HG02759 (cell line): ENCODE measurements around the gene WBP1L.

Source experiments
- ATAC-seq: cut with Tn5 transposase; IDR thresholded peaks from one replicate; pipeline ENCODE4 v1.9.1; 2021; ENCODE audit warnings: mild to moderate bottlenecking, moderate library complexity; ENCODE audit not compliant: unreplicated experiment

The WBP1L gene

DNA sequence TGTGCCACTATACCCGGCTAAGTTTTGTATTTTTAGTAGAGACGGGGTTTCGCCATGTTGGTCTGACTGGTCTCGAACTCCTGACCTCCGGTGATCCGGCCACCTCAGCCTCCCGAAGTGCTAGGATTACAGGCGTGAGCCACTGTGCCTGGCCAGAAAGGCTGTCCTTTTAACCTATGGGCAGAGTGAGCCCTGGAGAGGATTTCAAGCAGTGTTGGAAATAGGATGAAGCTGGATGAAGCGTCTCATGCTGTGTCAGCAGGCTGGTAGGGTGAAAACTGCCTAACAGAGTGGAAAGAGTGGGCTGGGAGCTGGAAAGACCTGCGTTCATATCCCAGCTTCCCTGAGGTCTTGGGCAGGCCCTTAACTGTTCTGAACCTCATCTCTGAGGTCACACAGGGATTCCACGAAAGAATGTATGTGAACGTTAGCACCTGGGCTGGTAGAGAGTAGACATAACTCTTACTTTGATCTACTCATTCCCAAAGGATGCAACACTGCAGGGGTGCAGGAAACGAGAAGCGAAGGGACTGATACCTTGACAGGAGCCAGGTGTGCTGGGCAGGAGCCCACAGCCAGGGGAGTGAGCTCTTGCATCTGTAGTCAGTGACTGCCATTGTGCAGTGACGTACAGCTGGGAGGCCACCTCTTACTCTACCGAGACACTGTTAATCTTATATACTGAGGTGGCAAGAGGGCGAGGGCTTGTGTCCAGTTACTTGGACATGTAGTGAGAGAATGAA is 34.1 kb downstream of the WBP1L start:
- ATAC-seq, result no peak

- no peak for ATAC-seq
These were observed 35.0 kb downstream of the WBP1L start for GRCh38 chr10:102778781-102779180.

DNA sequence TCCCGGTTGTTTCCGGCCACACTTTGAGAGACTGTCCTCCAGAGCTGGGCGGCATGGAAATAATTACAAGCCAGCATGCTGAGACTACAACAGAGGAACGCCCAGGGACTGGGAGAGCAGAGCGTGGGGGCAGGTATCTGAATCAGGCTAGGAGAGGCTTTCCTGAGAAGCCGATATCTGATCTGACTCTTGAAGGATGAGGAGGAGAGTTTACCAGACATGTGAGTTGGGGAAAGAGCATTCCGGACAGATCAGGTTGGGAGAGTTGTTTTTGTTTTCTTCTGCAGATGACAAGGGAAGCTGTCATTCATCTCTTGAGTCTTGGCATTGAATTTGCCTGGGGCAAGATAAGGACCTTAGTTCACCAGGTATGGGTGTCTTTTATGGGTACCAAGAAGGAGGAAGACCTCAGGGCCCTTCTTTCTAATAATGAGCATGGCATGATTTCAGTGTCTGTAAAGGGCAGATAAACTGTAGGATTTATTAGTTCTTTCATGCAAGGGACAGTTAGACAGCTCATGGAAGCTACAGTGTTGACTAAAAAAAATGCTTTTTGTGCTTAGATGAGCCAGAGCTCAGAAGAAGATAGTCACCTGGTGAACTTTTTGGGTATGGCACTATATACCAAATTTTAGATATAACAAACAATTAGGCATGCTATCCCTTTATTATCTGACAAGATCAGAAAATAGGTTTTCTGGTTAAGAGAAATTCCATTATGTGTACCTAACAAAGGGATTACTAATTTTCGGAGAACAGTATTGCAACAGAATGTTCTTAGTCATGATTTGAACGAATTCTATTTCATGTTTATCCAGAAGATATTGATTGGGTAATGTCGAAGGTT is 36.2 kb downstream of the WBP1L start:
- no peak for ATAC-seq

- ATAC-seq, result no peak
These were observed 36.7 kb downstream of the WBP1L start for GRCh38 chr10:102780527-102780808.

DNA sequence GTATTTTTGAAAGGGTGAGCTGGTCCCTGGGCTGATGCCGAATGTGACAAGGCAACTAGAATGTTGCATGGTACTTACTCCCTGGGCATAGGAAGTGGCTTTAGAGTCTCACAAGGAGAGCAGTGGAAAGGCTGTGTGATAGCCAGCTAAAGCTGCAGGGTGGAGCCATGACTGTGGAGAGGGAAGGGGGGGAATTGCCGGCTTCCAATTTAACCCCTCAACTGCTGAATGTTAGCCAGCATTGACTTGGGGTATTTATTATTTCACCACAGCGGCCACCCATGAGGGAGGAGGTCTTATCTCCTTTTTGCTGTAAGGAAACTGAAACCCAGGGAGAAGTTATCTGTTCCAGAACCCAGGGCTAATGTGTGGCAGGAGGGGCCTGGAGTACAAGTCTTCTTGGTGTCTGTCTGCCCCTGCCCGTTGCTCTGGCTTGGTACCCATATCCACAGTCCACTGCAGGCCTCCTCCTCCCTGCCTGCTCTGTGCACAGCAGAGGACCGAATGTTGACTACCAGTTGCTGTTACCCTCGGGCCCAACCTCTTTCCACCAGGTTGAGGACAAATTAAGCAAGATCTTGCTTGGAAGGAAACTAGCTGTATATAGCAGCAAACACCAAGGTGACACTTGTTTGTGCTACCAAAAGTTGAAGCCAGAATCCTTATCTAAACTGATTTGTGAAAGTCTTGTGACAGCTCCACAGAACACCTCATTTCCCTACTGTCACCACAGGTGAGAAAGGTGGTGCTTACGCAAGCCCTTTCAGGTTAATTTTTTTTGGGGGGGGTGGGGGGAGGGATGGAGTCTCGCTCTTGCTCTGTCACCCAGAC is 37.6 kb downstream of the WBP1L start:
- ATAC-seq, result no peak

GRCh38 chr10:102781921-102782557 is 38.3 kb downstream of the WBP1L start:
- no peak for ATAC-seq

DNA sequence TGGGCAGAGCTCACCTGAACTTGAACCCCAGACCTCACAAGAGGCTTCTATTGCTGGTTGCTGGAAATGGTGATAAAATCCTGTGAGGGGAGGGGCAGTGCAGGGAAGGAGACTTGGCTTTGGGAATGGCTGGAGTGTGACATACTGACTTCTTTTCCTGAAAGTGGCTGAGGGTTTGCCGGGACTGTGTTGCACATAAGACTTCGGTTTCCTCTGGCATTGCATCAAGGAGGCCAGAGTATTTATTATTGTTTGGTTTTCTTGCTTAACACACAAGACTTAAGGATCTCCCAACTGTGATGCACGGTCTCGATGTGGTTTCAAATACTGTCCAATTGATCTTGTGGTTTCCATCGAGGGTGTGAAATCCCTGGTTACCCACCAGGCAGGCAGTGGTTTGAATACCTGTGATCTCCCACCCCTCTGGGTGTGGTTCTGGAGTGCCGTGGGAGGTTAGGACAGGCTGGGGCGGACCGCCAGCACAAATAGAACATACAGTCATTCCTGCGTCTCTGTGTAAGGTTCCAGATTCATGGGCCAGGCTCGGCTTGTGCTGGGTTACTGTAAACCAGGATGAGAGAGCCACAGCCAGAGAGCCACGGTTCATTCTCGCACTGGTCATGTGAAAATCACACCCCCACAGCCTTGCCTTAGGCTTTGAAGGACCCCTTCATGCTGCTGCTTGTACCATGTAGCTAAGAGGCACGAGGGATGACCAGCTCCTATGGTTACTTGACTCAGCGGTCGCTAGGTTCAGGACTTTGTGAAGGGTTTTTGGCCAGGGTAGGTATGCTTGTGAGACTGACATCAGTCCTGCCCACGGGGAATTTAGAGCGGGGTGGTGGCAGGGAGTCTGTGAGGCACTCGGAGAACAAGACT is 39.2 kb downstream of the WBP1L start:
- ATAC-seq, result no peak

DNA sequence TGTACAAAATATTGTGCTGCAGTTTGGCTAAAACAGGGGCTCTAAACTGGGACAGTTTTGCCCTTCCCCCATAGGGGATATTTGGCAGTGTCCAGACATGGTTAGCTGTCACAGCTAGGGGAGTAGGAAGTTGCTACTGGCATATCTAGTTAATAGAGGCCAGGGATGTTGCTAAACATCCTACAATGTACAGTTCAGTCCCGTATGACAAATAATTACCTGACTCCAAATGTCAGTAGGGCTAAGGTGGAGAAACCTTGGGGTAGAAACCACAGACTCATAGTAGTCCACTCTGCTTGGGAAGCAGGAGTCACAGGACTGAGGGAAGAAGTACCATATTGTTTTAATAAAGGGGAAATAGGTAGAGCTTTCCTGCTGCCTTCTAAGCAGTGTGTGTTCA is 39.8 kb downstream of the WBP1L start:
- no peak for ATAC-seq

GRCh38 chr10:102785818-102786217 is 42.1 kb downstream of the WBP1L start:
- no peak for ATAC-seq

DNA sequence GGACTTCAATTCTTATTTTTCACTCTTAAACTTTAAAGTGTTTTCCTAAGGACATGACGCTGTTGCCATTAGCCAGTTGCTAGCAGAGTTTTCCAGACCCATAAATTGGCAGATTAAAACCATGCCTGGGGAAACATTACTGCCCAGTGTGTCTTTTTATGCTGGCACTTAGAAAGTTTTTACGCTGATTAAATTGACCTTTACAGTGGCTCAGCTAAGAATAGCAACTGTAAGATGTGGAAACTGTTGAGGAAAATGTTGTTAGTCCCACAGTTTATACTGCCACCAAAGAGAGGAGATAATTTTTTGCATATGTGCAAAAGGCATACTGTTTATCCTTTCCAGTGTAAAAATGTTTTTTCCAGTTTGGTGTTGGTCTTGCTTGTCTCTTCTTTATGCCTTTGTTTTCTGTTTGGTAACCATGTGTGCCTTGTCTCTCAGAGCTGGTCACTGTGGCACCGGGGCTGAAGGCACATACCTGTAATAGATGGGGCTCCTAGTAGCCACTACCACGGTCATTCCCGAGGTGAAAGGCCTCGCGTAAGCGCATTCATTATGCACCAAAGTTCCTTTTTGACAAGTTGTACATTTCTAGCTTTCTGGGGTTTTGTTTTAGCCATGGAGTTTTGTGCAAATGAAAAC is 48.1 kb downstream of the WBP1L start:
- no peak for ATAC-seq

DNA sequence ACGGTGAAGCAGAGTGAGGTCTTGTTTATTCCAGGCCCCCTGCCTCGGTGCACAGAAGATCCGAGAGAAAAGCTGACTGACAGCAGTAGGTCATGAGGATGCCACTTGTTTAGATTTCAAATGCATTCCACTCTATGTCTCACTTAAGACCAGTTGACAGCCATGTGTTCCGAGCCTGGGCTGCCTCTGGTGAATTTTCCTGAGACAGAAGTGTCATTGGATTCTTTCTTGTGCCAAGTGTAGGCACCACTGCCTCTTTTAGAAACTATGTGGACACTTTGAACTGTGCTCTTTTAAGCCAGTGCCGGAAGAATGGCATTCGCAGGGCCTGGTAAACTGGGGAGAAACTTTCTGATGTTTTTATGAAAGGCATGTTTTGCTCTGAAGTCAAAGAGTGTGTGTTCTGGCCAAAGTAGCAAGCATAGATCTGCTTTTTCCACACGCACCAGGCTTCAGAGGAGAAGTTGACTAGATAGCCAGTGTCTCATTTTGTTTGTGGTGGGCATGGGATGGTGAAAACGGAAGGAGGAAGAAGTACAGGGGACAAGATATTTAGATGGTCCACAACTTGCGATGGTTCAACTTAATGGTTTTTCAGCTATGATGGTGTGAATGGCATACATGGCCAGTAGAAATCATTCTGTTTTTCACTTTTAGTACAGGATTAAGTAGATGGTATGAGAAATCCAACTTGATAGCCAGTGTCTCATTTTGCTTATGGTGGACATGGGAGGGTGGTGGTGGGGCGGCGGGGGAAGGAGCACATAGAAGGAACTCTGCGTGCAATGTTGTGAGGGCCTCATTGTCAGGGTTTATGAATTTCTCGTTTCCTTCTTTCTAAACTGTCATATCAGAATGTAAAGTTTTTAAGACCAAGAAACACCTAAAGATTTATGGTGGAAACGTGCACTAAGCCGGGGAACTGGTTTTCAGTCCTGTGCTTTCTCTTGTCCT is 52.0 kb downstream of the WBP1L start:
- peak; percentile 30 for ATAC-seq

- ATAC-seq, result peak; percentile 99
These were observed 52.8 kb downstream of the WBP1L start for GRCh38 chr10:102796407-102797176.

DNA sequence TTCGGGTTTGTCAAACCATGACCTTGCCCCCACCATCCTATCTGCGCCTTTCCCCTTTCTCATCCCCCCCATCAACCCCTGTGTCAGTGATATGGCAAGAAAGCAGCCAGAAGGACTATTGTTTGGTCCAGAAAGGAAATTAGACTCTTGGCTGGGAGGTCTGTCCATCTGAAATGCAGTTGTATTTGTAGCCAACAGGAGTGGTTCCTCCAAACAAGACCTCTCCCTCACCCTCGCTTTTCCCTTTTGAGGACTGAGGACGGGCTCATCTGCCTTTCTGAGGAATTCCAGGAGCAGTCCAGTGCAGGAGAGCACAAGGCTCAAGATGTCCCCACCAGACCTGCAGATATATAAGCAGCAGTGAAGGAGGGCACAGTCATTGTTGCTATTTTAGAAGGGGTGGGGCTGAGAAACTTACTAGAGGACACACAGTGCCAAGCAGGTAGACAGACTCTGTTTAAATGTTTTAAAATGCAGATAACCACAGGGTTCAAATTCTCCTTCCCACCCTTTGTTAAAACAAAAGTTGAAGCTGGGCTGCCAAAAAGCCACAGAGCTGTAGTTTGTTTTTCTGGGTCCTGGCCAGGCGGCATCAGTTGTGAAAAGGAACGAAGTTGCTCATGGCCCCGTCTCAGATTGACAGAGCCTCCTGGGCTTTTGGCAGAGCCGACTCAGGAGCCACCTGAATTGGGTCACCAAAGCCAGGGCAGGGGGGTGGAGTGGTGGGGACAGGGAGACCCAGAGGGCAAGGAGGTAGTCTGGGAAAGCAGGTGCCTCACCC is 56.1 kb downstream of the WBP1L start:
- ATAC-seq, result no peak

DNA sequence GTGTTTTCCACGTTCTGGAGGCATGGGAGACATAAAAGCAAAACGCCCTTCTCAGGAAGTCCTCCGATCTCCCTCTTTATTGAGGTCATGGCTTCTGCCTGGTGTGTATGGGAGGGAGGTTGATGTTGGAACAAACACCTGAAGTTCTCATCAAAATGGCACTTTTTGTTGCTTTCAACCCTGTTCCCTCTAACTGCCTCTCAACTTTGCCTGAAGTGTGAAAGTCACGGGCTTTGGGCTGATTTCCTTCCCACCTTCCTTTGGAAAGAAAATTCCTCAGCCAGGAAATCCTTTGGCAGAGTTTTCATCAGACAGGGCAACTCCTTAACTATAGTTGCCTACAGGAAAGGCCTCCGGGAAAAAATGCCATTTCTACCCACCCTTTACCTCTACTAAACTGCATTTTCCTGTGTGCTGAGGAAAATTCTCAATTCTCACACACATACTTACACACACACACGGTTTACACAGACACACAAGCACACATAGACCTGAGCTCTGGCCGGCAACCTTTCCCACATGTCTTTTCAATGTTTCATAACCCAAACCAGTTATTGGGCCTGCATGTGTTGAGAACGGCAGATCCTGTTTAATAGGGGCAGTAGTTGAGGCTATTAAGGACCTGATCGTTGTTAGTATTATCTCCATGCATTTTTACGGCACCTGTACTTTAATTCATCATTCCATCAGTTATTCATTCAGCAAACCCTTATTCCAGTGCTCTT is 57.0 kb downstream of the WBP1L start:
- no peak for ATAC-seq

GRCh38 chr10:102801496-102801895 is 57.7 kb downstream of the WBP1L start:
- no peak for ATAC-seq

- ATAC-seq, result no peak
These were observed 58.2 kb downstream of the WBP1L start for GRCh38 chr10:102801978-102802377.
